Epithelial cell of esophagus (primary cell): ENCODE data around the gene ZEB2.

ENCODE experiments used
- DNase-seq: peaks from one replicate; pipeline ENCODE4 v3.0.0; 2010; ENCODE audit warnings: low read depth
- H3K4me3 ChIP-seq: 2 replicates; pipeline ENCODE4 v1.5.1; 2011; ENCODE audit warnings: mild to moderate bottlenecking, low read length, control low read depth
- TF ChIP-seq, protein P1 (sequence below): IDR thresholded peaks from 2 replicates; pipeline ENCODE4 v1.5.1; 2011; ENCODE audit warnings: low read depth, mild to moderate bottlenecking, low read length, control low read depth, inconsistent platforms; ENCODE audit not compliant: insufficient read depth; ENCODE audit errors: missing control alignments

ZEB2 gene

DNA sequence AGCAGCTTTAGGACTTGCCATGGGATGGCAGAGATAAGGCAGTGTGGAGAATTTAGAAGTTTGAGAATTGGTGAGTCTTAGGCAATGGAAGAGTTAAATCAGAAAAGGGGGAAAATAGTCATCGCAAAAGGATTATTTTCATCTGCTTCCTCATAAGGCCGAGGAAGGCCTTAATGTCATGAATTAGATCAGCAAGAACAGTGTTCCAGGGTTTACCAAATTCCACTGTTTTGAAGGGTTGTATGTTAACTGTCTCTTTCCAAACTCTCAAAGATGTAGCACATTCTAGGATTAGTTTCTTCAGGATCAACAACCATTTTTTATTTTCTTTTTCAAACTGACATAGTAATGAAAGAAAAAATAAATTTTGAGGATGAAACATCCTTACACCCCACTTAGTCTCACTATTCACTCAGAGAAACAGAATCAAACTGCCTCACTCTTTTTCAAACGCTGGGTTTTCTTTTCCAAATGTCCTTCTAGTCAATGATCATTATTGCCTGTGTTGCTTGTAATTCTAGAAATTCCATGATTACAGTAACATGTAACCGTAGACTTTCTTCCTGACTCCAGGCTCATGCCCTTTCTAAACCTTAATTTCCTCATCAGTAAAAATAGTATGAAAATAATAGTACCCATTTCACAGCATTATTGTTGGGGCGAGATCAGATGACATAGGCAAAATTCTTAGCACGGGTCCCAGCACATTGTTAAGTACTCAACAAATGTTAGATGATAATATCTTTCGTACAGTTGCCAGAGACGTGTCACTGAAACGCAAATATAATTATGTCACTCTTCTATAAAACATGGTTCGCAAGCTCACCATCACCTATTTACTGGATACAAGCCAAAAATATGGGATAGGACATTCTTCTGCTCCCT is 23.6 kb downstream of the ZEB2 start:
- no peak for DNase-seq
- H3K4me3 ChIP-seq, result no peak overlapping the region
- TF ChIP-seq, protein P1, sequence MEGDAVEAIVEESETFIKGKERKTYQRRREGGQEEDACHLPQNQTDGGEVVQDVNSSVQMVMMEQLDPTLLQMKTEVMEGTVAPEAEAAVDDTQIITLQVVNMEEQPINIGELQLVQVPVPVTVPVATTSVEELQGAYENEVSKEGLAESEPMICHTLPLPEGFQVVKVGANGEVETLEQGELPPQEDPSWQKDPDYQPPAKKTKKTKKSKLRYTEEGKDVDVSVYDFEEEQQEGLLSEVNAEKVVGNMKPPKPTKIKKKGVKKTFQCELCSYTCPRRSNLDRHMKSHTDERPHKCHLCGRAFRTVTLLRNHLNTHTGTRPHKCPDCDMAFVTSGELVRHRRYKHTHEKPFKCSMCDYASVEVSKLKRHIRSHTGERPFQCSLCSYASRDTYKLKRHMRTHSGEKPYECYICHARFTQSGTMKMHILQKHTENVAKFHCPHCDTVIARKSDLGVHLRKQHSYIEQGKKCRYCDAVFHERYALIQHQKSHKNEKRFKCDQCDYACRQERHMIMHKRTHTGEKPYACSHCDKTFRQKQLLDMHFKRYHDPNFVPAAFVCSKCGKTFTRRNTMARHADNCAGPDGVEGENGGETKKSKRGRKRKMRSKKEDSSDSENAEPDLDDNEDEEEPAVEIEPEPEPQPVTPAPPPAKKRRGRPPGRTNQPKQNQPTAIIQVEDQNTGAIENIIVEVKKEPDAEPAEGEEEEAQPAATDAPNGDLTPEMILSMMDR, result no peak

DNA sequence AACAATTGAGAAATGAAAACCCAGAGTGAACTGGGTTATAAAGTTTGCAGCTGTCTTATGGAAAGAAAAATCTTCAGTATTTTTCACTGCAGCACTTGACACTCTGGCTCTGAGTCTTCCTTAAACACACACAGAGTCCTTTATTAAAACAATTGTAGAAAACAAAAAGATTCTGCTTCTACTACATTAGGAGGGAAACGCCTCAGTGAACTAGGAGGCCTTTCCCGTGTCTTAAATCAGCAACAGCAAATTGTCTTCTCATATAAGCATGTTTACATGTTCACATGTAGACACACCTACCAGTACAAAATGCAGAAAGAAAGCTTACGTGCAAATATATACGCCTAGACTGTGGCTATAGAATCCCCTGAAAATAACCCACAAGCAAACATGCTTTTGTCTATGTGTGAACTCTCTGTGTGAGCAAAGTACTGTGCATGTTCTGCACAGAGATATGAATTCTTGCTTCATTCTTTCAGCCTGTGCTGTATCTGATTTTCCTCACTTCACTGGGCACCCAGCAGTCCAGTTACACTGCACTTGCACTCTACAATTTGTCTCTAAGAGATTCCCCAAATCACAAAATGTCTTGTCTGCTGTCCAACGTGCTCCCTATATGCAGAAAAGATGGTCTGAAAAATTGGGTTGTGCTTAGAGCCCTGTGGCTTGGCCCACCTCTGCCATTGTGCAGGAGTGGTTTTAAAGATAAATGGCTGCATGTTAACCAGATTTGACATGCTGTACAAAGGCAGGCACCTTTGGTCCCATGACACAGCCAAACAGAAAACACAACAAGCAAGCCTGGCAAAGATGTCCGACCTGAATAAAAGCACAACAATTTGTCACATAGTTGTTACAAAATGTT is 24.5 kb downstream of the ZEB2 start:
- no peak for DNase-seq
- TF ChIP-seq, protein P1, result no peak
- no peak overlapping the region for H3K4me3 ChIP-seq

DNA sequence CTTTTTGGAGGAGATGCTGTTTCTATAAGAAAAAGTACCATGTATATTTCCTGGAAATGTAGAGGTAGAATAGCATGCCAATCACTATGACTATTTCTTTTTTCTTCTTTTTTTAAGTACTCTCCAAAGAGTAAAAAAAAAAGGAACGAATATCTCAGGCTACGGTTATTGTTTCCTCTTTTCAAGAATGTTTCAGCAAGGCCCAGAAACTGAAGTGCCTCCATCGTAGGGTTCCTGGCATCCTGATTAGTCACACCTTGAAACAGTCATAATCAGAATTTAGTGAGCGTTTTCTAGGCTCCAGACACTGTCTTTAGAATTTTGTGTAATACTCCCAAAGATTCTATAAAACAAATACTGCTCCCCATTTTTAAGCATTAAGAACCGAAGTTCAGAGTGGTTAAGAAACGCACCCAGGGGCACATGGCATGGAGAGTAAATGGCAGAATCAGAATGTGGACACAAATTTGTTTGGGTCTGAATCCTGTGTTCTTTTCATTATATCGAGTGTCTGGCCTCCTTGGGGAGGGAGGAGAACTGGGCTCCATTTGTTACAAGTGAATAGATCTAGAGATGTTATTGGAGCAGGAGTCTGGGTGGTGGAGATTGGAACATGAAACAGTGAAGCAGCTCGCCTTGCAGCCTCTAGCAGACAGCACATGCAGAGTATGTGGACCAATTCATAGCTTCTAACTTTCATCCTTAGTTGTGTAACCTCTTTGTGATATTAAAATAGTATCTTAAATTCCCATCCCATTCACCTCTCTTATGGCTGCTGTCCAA is 26.7 kb downstream of the ZEB2 start:
- H3K4me3 ChIP-seq, result no peak overlapping the region
- TF ChIP-seq, protein P1, result no peak
- no peak for DNase-seq

DNA sequence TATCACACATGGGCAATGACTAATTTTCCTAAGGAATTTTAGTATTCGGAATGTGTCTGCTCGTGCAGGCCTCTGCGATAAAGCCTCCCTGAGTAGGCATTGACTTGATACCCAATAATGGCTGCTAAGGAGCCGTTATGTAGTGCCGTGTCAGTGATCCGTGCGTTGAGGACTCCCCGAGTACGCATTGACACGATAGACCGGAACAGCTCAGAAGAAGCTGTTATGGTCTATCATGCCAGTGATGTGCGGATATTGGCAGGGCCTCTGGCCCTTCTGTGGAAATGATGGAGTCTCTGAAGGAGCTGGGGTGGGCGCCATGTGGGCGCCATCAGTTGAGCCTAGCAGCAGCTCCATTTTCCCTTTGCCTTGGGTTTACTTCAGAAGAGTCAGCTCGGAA is 29.1 kb downstream of the ZEB2 start:
- no peak overlapping the region for H3K4me3 ChIP-seq
- TF ChIP-seq, protein P1, result no peak
- DNase-seq, result no peak

DNA sequence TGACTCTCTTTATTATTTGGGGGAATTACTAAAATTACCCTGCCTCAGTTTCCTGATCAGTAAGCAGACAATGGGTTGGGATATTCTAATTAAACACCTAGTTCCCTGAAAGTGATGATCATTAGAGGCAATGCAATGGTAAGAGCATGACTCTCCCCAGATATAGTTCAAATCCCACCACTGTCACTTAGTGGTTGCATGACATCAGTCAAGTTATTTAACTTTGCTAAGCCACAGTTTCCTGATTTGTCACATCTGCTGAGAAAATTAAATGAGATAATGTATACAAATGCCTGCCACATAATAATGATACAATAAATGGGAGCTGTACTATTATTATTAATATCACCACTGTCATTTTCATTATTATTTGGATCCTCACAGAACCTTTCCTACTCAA is 29.9 kb downstream of the ZEB2 start:
- no peak for DNase-seq
- TF ChIP-seq, protein P1, result no peak
- no peak overlapping the region for H3K4me3 ChIP-seq

DNA sequence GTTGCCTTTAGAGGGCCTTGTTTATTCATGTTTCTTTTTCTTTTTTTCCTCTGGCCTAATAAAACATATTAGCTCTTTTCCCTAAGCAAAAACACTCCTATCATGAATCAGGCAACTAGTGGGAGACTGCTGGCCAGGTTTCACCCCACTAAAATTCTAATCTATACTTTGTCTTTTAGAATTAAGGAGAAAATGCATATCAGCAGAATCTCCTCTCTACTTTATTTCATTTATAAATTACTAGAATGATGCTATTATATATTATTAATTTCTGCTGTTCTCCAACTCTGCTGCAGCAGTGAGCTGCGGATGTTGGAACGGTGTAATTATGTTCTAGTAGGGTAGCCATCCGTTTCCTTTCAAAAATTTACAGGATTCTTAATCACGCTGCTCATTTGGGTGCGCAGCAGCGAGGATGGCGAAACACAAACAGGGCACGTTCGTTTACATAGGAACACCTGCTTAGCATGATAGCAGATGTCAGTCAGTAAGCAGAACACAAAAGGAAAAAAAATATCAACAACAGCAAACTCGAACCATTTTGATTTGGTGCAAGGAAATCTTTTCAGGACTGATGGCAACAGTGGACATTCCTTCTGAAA is 30.5 kb downstream of the ZEB2 start:
- H3K4me3 ChIP-seq, result no peak overlapping the region
- no peak for DNase-seq
- TF ChIP-seq, protein P1, result no peak
